ENCODE data around the gene USP46. TPM values are rescaled to one million over a fixed set of nuclear protein-coding genes. Genes with fewer than 3 reads are reported as not detected.

Gene USP46
- total and polyA plus RNA-seq, 2 of the 13 experiments (the other 11 are each of a cell fraction or from before 2014, with no cell fraction given) = 4.7 to 17.4 TPM

DNA sequence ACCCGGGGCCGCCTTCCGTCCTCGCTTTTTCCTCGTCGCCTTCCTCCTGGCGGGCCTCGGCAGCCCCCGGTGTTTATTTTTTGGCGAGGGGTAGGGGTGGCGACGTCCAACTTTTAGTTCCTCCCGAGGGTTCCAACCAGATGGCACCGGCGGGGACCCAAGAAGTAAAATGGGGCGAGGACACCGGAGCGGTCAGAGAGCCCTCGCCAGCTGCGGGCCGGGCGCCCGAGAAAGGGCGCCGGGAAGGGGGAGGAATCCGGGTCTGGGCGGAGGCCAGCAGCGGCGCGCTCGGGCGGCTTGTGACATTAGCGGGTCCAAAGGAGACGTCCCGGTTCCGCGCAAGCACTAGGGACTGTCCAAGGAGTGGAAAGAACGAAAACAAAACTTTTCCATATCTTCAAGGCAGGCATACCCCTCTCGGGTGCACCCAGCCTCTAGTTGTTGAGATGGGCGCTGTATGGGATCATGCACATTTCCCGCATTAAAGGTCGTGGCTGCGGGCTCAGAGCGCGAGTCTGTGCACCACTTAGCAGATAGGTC lies 691 bp upstream of the USP46 start (continued):
- no peak for TF ChIP-seq MAFF (IDR thresholded peaks at IDR 0.05; ENCODE audit: low read depth, low read length)
- TF ChIP-seq, protein P1, sequence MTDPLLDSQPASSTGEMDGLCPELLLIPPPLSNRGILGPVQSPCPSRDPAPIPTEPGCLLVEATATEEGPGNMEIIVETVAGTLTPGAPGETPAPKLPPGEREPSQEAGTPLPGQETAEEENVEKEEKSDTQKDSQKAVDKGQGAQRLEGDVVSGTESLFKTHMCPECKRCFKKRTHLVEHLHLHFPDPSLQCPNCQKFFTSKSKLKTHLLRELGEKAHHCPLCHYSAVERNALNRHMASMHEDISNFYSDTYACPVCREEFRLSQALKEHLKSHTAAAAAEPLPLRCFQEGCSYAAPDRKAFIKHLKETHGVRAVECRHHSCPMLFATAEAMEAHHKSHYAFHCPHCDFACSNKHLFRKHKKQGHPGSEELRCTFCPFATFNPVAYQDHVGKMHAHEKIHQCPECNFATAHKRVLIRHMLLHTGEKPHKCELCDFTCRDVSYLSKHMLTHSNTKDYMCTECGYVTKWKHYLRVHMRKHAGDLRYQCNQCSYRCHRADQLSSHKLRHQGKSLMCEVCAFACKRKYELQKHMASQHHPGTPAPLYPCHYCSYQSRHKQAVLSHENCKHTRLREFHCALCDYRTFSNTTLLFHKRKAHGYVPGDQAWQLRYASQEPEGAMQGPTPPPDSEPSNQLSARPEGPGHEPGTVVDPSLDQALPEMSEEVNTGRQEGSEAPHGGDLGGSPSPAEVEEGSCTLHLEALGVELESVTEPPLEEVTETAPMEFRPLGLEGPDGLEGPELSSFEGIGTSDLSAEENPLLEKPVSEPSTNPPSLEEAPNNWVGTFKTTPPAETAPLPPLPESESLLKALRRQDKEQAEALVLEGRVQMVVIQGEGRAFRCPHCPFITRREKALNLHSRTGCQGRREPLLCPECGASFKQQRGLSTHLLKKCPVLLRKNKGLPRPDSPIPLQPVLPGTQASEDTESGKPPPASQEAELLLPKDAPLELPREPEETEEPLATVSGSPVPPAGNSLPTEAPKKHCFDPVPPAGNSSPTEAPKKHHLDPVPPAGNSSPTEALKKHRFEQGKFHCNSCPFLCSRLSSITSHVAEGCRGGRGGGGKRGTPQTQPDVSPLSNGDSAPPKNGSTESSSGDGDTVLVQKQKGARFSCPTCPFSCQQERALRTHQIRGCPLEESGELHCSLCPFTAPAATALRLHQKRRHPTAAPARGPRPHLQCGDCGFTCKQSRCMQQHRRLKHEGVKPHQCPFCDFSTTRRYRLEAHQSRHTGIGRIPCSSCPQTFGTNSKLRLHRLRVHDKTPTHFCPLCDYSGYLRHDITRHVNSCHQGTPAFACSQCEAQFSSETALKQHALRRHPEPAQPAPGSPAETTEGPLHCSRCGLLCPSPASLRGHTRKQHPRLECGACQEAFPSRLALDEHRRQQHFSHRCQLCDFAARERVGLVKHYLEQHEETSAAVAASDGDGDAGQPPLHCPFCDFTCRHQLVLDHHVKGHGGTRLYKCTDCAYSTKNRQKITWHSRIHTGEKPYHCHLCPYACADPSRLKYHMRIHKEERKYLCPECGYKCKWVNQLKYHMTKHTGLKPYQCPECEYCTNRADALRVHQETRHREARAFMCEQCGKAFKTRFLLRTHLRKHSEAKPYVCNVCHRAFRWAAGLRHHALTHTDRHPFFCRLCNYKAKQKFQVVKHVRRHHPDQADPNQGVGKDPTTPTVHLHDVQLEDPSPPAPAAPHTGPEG (CRISPR knock-in tag; IDR thresholded peaks at IDR 0.05) = no peak
- TF ChIP-seq ZNF883 (CRISPR knock-in tag; IDR thresholded peaks at IDR 0.05; ENCODE audit: not compliant biosample characterization) = no peak
- no peak for TF ChIP-seq RFX5 (IDR thresholded peaks at IDR 0.05; ENCODE audit: low read depth, low read length)
- no peak for TF ChIP-seq ZSCAN30 (CRISPR knock-in tag; IDR thresholded peaks at IDR 0.05)
- TF ChIP-seq, protein P2, sequence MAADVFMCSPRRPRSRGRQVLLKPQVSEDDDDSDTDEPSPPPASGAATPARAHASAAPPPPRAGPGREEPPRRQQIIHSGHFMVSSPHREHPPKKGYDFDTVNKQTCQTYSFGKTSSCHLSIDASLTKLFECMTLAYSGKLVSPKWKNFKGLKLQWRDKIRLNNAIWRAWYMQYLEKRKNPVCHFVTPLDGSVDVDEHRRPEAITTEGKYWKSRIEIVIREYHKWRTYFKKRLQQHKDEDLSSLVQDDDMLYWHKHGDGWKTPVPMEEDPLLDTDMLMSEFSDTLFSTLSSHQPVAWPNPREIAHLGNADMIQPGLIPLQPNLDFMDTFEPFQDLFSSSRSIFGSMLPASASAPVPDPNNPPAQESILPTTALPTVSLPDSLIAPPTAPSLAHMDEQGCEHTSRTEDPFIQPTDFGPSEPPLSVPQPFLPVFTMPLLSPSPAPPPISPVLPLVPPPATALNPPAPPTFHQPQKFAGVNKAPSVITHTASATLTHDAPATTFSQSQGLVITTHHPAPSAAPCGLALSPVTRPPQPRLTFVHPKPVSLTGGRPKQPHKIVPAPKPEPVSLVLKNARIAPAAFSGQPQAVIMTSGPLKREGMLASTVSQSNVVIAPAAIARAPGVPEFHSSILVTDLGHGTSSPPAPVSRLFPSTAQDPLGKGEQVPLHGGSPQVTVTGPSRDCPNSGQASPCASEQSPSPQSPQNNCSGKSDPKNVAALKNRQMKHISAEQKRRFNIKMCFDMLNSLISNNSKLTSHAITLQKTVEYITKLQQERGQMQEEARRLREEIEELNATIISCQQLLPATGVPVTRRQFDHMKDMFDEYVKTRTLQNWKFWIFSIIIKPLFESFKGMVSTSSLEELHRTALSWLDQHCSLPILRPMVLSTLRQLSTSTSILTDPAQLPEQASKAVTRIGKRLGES (CRISPR knock-in tag; IDR thresholded peaks at IDR 0.05; ENCODE audit: borderline replicate concordance) = no peak
- TF ChIP-seq ZNF564 (CRISPR knock-in tag; IDR thresholded peaks at IDR 0.05) = no peak
- no peak for TF ChIP-seq YY1 (IDR thresholded peaks at IDR 0.05; ENCODE audit: insufficient read depth, insufficient replicate concordance, low read depth, low read length)
- TF ChIP-seq ZNF546 (CRISPR knock-in tag; conservative IDR thresholded peaks at IDR 0.05) = 0 out of 2 replicates have a peak, but pooled peaks have one; percentile 61
- TF ChIP-seq, protein P3, sequence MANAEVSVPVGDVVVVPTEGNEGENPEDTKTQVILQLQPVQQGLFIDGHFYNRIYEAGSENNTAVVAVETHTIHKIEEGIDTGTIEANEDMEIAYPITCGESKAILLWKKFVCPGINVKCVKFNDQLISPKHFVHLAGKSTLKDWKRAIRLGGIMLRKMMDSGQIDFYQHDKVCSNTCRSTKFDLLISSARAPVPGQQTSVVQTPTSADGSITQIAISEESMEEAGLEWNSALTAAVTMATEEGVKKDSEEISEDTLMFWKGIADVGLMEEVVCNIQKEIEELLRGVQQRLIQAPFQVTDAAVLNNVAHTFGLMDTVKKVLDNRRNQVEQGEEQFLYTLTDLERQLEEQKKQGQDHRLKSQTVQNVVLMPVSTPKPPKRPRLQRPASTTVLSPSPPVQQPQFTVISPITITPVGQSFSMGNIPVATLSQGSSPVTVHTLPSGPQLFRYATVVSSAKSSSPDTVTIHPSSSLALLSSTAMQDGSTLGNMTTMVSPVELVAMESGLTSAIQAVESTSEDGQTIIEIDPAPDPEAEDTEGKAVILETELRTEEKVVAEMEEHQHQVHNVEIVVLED (CRISPR knock-in tag; IDR thresholded peaks at IDR 0.05; ENCODE audit: borderline replicate concordance) = no peak
- TF ChIP-seq ZNF235 (CRISPR knock-in tag; IDR thresholded peaks at IDR 0.05; ENCODE audit: borderline replicate concordance) = no peak
- no peak for TF ChIP-seq ETV5 (CRISPR knock-in tag; IDR thresholded peaks at IDR 0.05; ENCODE audit: borderline replicate concordance)
- TF ChIP-seq, protein P4, sequence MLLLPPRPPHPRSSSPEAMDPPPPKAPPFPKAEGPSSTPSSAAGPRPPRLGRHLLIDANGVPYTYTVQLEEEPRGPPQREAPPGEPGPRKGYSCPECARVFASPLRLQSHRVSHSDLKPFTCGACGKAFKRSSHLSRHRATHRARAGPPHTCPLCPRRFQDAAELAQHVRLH (CRISPR knock-in tag; IDR thresholded peaks at IDR 0.05; ENCODE audit: borderline replicate concordance, low read depth) = no peak
- no peak for TF ChIP-seq ZNF556 (CRISPR knock-in tag; IDR thresholded peaks at IDR 0.05; ENCODE audit: borderline replicate concordance)

Measured in HepG2 (cell line).